Stimulated activated naive CD8-positive, alpha-beta T cell treated with anti-CD3 and anti-CD28 coated beads, Interleukin-15, Interleukin-2, amounts not matched to agents 100 ng/mL and 50 ng/mL, for 24 hours (primary cell): ENCODE results near the gene C19orf38.

Experiments
- H3K27ac Mint-ChIP-seq: one replicate; pipeline ENCODE4 v1.8.0; 2021; ENCODE audit warnings: mild to moderate bottlenecking, mixed read lengths
- H3K27me3 Mint-ChIP-seq: one replicate; pipeline ENCODE4 v1.8.0; 2021; ENCODE audit warnings: mixed read lengths
- H3K36me3 Mint-ChIP-seq: one replicate; pipeline ENCODE4 v1.8.0; 2021; ENCODE audit warnings: low read depth, mixed read lengths
- H3K4me1 Mint-ChIP-seq: one replicate; pipeline ENCODE4 v1.8.0; 2021; ENCODE audit warnings: low read depth, mixed read lengths
- H3K4me3 Mint-ChIP-seq: one replicate; pipeline ENCODE4 v1.8.0; 2021; ENCODE audit warnings: mild to moderate bottlenecking, mixed read lengths
- H3K9me3 Mint-ChIP-seq: one replicate; pipeline ENCODE4 v1.8.0; 2021; ENCODE audit warnings: mixed read lengths

The C19orf38 gene

DNA sequence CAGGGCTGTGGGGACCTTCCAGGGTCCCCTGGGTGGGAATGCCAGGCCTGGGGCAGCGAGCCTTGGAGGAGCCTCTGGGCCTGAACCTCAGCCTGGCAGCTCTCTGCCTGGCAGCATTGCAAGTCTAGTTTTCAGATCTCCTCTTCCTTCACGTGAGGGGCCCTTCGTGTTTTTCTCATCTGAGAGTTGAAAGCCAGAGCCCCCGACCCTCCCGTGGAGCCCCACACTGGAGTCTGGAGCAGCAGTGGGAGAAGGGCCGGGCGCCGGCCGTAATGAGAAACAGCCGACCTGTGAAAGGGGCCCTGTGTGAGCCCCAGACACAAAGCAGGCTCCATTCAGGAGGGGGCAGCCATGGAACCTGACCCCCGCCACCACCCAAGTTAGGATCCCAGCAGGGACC is 31.5 kb upstream of the C19orf38 start:
- Mint-ChIP-seq H3K27ac (no peak overlapping the region), H3K36me3 (peaks cover 28% of the 10 kb centered on the region), H3K4me1 (peaks cover 23% of the 10 kb centered on the region), H3K9me3 (no peaks in the 10 kb centered on the region), H3K27me3 (no peaks in the 10 kb centered on the region), H3K4me3 (no peak overlapping the region)

DNA sequence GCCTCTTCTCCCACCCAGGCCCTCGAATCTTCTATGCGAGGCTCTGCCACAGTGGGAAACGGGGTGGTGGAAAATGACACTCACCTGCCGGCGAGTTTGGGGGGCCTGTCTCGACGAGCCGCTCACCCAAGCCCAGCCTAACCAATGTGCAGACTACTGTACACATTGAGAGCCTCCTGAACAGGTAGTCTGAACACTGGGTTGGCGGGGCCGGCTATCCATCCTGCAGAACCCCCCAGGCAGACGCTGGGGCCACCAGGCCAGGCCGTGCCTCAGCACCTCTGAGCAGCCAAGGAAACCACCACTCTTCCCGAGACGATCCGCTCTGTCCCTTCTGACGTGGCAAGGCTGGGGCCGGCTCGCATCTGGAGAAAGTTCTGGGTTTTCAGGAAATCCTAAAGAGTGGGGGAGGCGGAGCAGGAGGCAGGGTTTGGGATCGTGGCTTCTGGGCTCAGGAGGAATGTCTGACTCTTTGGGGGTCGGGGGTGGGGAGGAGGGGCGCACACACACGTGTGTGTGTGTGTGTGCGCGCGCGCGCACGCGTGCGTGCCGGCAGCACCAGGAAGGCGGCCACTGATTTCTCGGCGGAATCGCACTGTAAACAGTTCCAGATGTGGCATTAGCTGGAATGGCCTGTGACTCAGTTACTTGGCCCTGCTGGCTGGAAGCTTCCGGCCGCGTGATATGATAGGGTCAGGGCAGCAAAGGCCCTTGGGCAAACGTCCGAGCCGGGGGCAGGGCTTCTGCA is 30.8 kb upstream of the C19orf38 start:
- Mint-ChIP-seq H3K36me3 (peaks cover 33% of the 10 kb centered on the region), H3K27me3 (no peaks in the 10 kb centered on the region), H3K9me3 (no peaks in the 10 kb centered on the region), H3K4me1 (peaks cover 21% of the 10 kb centered on the region), H3K27ac (no peak overlapping the region), H3K4me3 (no peak overlapping the region)

DNA sequence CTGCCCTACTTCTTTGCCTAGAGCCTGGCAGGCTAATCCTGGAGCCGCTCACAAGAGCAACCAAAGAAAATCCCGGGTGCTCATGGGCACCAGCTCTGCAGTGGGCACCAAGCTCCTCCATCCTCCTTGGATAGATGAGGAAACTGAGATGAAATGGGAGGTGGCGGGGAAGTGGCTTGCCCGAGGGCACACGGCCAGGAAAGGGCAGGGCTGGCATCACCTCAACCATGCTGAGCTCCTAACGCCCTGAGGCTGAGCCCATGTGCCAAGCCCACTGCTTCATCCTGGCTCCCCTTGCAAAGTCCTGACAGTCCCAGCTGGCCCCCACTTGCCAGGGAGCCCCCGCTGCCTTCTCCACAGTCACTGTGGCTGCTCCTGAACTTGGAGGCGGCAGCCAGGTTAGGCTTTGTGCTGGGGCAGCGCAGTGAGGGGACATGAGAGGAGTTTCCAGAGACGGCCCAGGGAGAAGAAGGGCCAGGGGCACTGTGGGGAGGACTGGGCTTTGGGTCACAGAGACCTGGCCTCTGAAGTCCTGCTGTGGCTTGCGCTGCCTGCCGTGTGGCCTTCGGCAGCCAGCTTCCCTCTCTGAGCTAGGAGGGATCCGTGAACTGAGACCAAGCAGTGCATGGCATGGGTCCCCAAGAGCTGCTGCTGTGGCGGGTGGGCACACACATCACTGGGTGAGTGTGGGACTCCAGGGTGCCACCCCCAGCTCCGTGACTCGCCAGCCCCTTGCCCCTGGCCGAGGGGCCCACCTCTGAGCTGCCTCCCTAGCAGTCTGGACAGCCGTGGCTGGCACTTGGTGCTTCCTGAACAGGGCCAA is 29.7 kb upstream of the C19orf38 start:
- Mint-ChIP-seq H3K36me3 (peaks cover 26% of the 10 kb centered on the region), H3K27me3 (no peaks in the 10 kb centered on the region), H3K4me3 (no peak overlapping the region), H3K9me3 (no peaks in the 10 kb centered on the region), H3K4me1 (peaks cover 10% of the 10 kb centered on the region), H3K27ac (no peak overlapping the region)

GRCh38 chr19:10819124-10820060 is 28.8 kb upstream of the C19orf38 start:
- Mint-ChIP-seq H3K9me3 (no peaks in the 10 kb centered on the region), H3K27me3 (no peaks in the 10 kb centered on the region), H3K4me3 (no peak overlapping the region), H3K4me1 (peaks cover 10% of the 10 kb centered on the region), H3K27ac (peak overlapping the region; percentile 43), H3K36me3 (peaks cover 33% of the 10 kb centered on the region)

DNA sequence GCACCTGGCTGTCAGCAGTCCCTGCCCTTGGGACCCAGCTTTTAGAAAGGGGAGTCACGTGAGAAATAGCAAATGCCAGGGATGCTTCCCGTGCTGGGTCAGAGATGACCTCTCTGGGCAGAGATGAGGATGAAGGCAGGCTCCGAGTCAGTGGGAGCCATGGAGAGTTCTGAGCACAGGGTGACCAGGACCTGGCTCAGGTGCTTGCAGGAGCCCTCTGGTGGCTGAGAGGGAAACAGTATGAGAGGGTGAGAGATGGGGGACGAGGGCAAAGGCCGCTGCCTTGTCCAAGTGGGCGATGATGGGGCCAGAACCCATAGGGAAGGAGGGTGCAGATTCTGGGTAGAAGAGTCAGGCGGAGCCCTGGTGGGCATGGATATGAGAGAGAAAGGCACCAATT is 28.0 kb upstream of the C19orf38 start:
- peaks cover 32% of the 10 kb centered on the region for H3K36me3 Mint-ChIP-seq
- H3K27ac Mint-ChIP-seq = peak overlapping the region; percentile 43
- H3K27me3 Mint-ChIP-seq = no peaks in the 10 kb centered on the region
- peaks cover 10% of the 10 kb centered on the region for H3K4me1 Mint-ChIP-seq
- H3K9me3 Mint-ChIP-seq = no peaks in the 10 kb centered on the region
- H3K4me3 Mint-ChIP-seq = no peak overlapping the region

DNA sequence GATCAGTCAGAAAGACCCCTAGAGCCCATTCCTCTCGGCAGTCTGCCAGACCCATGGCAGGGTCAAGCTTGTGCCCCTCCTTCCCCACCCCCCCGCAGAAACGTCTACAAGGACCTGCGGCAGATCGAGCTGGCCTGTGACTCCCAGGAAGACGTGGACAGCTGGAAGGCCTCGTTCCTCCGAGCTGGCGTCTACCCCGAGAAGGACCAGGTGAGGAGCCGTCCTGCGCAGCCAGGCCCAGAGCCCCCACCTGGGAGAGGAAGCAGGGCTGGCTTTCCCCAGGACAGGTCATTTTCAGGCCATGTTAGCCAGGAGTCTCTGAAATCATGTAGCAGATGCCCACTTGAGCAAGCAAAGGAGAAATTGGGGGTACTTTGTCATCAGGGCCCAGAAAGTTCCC is 24.5 kb upstream of the C19orf38 start:
- Mint-ChIP-seq H3K27ac (no peak overlapping the region), H3K9me3 (no peaks in the 10 kb centered on the region), H3K36me3 (peaks cover 44% of the 10 kb centered on the region), H3K4me3 (no peak overlapping the region), H3K27me3 (no peaks in the 10 kb centered on the region), H3K4me1 (peaks cover 10% of the 10 kb centered on the region)

GRCh38 chr19:10826231-10826630 is 22.0 kb upstream of the C19orf38 start:
- no peaks in the 10 kb centered on the region for H3K27me3 Mint-ChIP-seq
- no peak overlapping the region for H3K4me3 Mint-ChIP-seq
- H3K36me3 Mint-ChIP-seq = peaks cover 32% of the 10 kb centered on the region
- H3K27ac Mint-ChIP-seq = no peak overlapping the region
- H3K9me3 Mint-ChIP-seq = no peaks in the 10 kb centered on the region
- peaks cover 2% of the 10 kb centered on the region for H3K4me1 Mint-ChIP-seq

- H3K4me1 Mint-ChIP-seq = no peaks in the 10 kb centered on the region
- H3K36me3 Mint-ChIP-seq = peaks cover 28% of the 10 kb centered on the region
- no peaks in the 10 kb centered on the region for H3K9me3 Mint-ChIP-seq
- no peak overlapping the region for H3K27ac Mint-ChIP-seq
- H3K27me3 Mint-ChIP-seq = no peaks in the 10 kb centered on the region
- no peak overlapping the region for H3K4me3 Mint-ChIP-seq
Observed at GRCh38 chr19:10826846-10827245, 21.4 kb upstream of the C19orf38 start.

- no peaks in the 10 kb centered on the region for H3K9me3 Mint-ChIP-seq
- H3K27me3 Mint-ChIP-seq = no peaks in the 10 kb centered on the region
- H3K36me3 Mint-ChIP-seq = peaks cover 17% of the 10 kb centered on the region
Observed at GRCh38 chr19:10828981-10829821, 19.0 kb upstream of the C19orf38 start.

DNA sequence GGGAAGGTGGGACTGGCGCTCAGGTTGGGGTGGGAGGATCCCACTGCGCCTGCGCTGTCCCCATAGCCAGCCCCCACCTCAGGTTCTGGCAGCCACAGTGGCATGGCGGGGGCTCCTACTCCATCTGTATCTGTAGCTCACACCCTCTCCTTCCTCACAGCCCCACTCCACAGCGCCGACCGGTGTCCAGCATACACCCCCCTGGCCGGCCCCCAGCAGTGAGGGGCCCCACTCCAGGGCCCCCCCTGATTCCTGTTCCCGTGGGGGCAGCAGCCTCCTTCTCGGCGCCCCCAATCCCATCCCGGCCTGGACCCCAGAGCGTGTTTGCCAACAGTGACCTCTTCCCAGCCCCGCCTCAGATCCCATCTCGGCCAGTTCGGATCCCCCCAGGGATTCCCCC is 18.2 kb upstream of the C19orf38 start:
- Mint-ChIP-seq H3K36me3 (peaks cover 13% of the 10 kb centered on the region), H3K27me3 (no peaks in the 10 kb centered on the region), H3K4me3 (no peak overlapping the region), H3K9me3 (no peaks in the 10 kb centered on the region), H3K27ac (no peak overlapping the region), H3K4me1 (no peaks in the 10 kb centered on the region)

More at GRCh38 chr19:10828981-10829821, 19.0 kb upstream of the C19orf38 start:
- H3K4me1 Mint-ChIP-seq = no peaks in the 10 kb centered on the region
- no peak overlapping the region for H3K4me3 Mint-ChIP-seq
- peak overlapping the region; percentile 26 for H3K27ac Mint-ChIP-seq

DNA sequence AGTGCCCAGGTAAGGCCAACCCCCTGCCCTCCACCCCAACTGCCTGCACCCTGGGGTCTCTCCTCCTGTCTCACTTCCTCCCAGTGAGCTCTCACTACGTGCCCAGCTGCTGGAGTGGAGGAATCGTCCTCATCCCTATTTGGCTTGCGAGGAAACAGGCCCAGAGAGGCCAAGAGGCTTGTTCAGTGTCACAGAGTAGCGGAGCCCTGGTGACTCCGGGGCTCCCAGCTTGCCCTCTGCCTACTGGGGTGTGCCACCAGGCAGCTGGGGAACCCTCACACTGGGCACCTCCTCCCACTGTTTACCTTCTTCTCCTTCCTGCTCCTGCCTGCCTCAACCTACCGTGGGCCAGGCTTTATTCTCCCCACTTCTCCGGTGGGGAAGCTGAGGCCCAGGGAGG is 17.8 kb upstream of the C19orf38 start:
- H3K27me3 Mint-ChIP-seq = no peaks in the 10 kb centered on the region
- H3K4me1 Mint-ChIP-seq = peaks cover 1% of the 10 kb centered on the region
- no peaks in the 10 kb centered on the region for H3K9me3 Mint-ChIP-seq
- H3K27ac Mint-ChIP-seq = no peak overlapping the region
- peaks cover 12% of the 10 kb centered on the region for H3K36me3 Mint-ChIP-seq
- H3K4me3 Mint-ChIP-seq = no peak overlapping the region

GRCh38 chr19:10830931-10831779 is 17.1 kb upstream of the C19orf38 start:
- no peak overlapping the region for H3K27ac Mint-ChIP-seq
- H3K9me3 Mint-ChIP-seq = no peaks in the 10 kb centered on the region
- H3K4me3 Mint-ChIP-seq = no peak overlapping the region
- peaks cover 10% of the 10 kb centered on the region for H3K36me3 Mint-ChIP-seq
- no peaks in the 10 kb centered on the region for H3K27me3 Mint-ChIP-seq
- H3K4me1 Mint-ChIP-seq = peaks cover 8% of the 10 kb centered on the region
